K562 (cell line): ENCODE results near the gene KIF26B. TPM values are rescaled to one million over a fixed set of nuclear protein-coding genes. Genes with fewer than 3 reads are reported as not detected.

Experiments used
- ETV1 ChIP-seq: fragments of 450-650 bp; conservative IDR thresholded peaks from 2 replicates; pipeline ENCODE4 v1.6.1; 2016; ENCODE audit warnings: missing genetic modification characterization, control low read depth, low read depth, missing compliant biosample characterization
- MYBL2 ChIP-seq, 2 experiments: fragments of 450-650 bp in 1 of 2; sonication (generic) in 1 of 2; formaldehyde crosslinking in 1 of 2; IDR thresholded peaks; 2 replicates each; pipeline versions ENCODE4 v1.6.1 to v1.8.1; 2017 to 2022; ENCODE audit warnings: borderline replicate concordance in 1 of 2, inconsistent platforms in 1 of 2, low read depth in 1 of 2, mild to moderate bottlenecking in 1 of 2, missing genetic modification reagents in 1 of 2, moderate library complexity in 1 of 2
- PURB ChIP-seq: sonication (generic); formaldehyde crosslinking; IDR thresholded peaks from 2 replicates; pipeline ENCODE4 v1.9.0; 2021; ENCODE audit warnings: low read depth, mild to moderate bottlenecking, missing genetic modification reagents
- ZBTB43 ChIP-seq: sonication (generic); formaldehyde crosslinking; IDR thresholded peaks from 2 replicates; pipeline ENCODE4 v1.8.0; 2023; ENCODE audit warnings: mild to moderate bottlenecking, missing genetic modification reagents
- ZBTB7A ChIP-seq: IDR thresholded peaks from 2 replicates; pipeline ENCODE4 v1.6.1; 2011; ENCODE audit warnings: low read depth, mild to moderate bottlenecking, low read length, moderate library complexity, borderline replicate concordance; ENCODE audit not compliant: control insufficient read depth
- ZC3H11A ChIP-seq: IDR thresholded peaks from 2 replicates; pipeline ENCODE4 v1.6.1; 2012; ENCODE audit warnings: low read depth, low read length, improper control_type of control experiment
- polyA plus RNA-seq, 8 experiments: library from polyadenylated mRNA; depleted of rRNA in 4 of 8; stranded (reverse) in 5 of 8; unstranded in 3 of 8; fragments of >200 nt; fragmentation: Nextera tagmentation in 2 of 8; fragmentation: Illumina TruSeq in 1 of 8; extraction: Ambion mirVana in 2 of 8; extraction: Trizol in 1 of 8; gene quantifications; 2 replicates each; pipeline versions ENCODE4 v1.2.1 to v1.2.3, GENCODE V29; 2011 to 2014; ENCODE audit warnings: inconsistent platforms in 1 of 8, missing spikeins in 1 of 8
- total RNA-seq, 7 experiments: library from RNA; depleted of rRNA in 6 of 7; stranded (reverse); fragments of >200 nt in 6 of 7; fragmentation: Illumina TruSeq in 2 of 7; extraction: Trizol in 2 of 7; gene quantifications; 2 replicates each; pipeline versions ENCODE4 v1.2.1 to v1.2.3, GENCODE V29; 2011 to 2021; ENCODE audit warnings: low replicate concordance in 1 of 7
- TF ChIP-seq, protein P1 (sequence below), 2 experiments: fragments of 450-650 bp; conservative IDR thresholded peaks; 2 replicates each; pipeline ENCODE4 v1.6.1; 2017; ENCODE audit warnings: mild to moderate bottlenecking in 2 of 2, moderate library complexity in 2 of 2
- TF ChIP-seq, protein P2 (sequence below): fragments of 450-650 bp; IDR thresholded peaks from one replicate; pipeline ENCODE4 v1.6.1; 2018; ENCODE audit warnings: mild to moderate bottlenecking, moderate library complexity; ENCODE audit not compliant: partially characterized antibody

KIF26B gene
- total and polyA plus RNA-seq, 9 of the 15 experiments (the other 6 are each of a cell fraction or from before 2014, with no cell fraction given): 0.02 to 0.08 (median 0.03) TPM; not detected in 6

DNA sequence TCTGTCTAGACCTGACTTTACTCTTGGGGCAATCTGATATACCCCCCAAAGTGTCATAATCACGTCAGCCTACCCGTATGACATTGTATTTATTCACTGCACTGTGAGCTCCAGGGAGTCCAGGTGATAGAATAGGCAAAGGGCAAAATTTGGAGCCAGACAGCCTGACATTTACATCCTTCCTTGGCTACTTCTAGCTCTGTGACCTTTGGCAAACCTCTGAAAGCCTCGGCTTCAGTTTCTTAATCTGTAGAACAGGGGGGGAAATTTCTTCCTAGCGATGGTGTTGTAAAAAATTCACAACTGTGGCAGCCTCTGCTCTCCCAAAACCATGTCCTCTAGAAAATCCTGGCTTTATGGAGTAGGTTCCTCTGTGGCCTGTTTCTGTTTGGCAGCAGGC is 240.9 kb downstream of the KIF26B start (continued):
- TF ChIP-seq ZBTB43 (CRISPR knock-in tag) (no peak), PURB (no peak), ZC3H11A (no peak), MYBL2 (IDR thresholded peaks at IDR 0.05; ENCODE audit: low read depth) (no peak), MYBL2 (CRISPR knock-in tag; IDR thresholded peaks at IDR 0.05; ENCODE audit: borderline replicate concordance) (no peak), ETV1 (tag) (no peak), ZBTB7A (no peak)
- TF ChIP-seq, protein P1, sequence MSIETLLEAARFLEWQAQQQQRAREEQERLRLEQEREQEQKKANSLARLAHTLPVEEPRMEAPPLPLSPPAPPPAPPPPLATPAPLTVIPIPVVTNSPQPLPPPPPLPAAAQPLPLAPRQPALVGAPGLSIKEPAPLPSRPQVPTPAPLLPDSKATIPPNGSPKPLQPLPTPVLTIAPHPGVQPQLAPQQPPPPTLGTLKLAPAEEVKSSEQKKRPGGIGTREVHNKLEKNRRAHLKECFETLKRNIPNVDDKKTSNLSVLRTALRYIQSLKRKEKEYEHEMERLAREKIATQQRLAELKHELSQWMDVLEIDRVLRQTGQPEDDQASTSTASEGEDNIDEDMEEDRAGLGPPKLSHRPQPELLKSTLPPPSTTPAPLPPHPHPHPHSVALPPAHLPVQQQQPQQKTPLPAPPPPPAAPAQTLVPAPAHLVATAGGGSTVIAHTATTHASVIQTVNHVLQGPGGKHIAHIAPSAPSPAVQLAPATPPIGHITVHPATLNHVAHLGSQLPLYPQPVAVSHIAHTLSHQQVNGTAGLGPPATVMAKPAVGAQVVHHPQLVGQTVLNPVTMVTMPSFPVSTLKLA (conservative IDR thresholded peaks at IDR 0.05): no peak
- TF ChIP-seq, protein P2, sequence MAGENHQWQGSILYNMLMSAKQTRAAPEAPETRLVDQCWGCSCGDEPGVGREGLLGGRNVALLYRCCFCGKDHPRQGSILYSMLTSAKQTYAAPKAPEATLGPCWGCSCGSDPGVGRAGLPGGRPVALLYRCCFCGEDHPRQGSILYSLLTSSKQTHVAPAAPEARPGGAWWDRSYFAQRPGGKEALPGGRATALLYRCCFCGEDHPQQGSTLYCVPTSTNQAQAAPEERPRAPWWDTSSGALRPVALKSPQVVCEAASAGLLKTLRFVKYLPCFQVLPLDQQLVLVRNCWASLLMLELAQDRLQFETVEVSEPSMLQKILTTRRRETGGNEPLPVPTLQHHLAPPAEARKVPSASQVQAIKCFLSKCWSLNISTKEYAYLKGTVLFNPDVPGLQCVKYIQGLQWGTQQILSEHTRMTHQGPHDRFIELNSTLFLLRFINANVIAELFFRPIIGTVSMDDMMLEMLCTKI: no peak
